ENCODE data around the gene WDR19. TPM values are rescaled to one million over a fixed set of nuclear protein-coding genes. Genes with fewer than 3 reads are reported as not detected.

The WDR19 gene
- total RNA-seq, 2 experiments from 2014 or later = 14.5 to 16.7 TPM

DNA sequence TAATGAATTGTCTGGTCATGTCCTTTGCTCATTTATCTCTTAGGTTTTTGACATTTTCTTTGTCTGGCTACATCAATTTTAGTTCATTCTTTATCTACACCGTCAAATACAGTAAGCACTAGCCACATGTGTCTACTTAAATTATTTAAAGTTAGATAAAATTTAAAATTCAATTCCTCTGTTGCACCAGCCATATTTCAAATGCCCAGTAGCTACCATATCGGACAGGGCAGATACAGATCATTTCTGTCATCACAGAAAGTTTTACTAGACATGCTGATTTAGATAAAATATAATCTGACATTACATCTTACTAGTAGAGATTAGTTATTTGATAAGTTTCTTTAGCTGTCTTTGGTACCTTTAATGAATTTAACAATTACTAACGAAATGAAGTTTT lies 61.1 kb downstream of the WDR19 start:
- Histone ChIP-seq H3K27ac (ENCODE audit: low read depth in 1 of 2, low read length in 2 of 2) (no peak overlapping the region), H3K4me3 (ENCODE audit: low read length) (no peak overlapping the region), H3K27me3 (ENCODE audit: control insufficient read depth in 1 of 2, insufficient read depth in 2 of 2, low read length in 2 of 2) (no peaks in the 10 kb centered on the region), H3K36me3 (ENCODE audit: insufficient read depth, low read length) (no peaks in the 10 kb centered on the region), H3K9me3 (ENCODE audit: control insufficient read depth in 1 of 2, insufficient read depth in 1 of 2, low read length in 2 of 2) (peaks cover 0 to 9% of the 10 kb centered on the region in 2 experiments), H3K4me1 (ENCODE audit: insufficient read depth, low read length) (no peaks in the 10 kb centered on the region)
- Mint-ChIP-seq H3K27me3 (no peaks in the 10 kb centered on the region), H3K4me1 (ENCODE audit: low read depth) (no peaks in the 10 kb centered on the region), H3K27ac (no peak overlapping the region), H3K4me3 (no peak overlapping the region), H3K9me3 (no peaks in the 10 kb centered on the region), H3K36me3 (ENCODE audit: low read depth) (peaks cover 27% of the 10 kb centered on the region)
- intact Hi-C loops (cut with DNase I, micrococcal nuclease) = no loop called here
- POLR2A ChIA-PET = no interaction called here
- CTCF ChIA-PET = no interaction called here
- TF ChIP-seq, protein P1, sequence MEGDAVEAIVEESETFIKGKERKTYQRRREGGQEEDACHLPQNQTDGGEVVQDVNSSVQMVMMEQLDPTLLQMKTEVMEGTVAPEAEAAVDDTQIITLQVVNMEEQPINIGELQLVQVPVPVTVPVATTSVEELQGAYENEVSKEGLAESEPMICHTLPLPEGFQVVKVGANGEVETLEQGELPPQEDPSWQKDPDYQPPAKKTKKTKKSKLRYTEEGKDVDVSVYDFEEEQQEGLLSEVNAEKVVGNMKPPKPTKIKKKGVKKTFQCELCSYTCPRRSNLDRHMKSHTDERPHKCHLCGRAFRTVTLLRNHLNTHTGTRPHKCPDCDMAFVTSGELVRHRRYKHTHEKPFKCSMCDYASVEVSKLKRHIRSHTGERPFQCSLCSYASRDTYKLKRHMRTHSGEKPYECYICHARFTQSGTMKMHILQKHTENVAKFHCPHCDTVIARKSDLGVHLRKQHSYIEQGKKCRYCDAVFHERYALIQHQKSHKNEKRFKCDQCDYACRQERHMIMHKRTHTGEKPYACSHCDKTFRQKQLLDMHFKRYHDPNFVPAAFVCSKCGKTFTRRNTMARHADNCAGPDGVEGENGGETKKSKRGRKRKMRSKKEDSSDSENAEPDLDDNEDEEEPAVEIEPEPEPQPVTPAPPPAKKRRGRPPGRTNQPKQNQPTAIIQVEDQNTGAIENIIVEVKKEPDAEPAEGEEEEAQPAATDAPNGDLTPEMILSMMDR (IDR thresholded peaks at IDR 0.05) = no peak
- no peak for ATAC-seq (ENCODE audit: poor library complexity)
- no peak for DNase-seq

DNA sequence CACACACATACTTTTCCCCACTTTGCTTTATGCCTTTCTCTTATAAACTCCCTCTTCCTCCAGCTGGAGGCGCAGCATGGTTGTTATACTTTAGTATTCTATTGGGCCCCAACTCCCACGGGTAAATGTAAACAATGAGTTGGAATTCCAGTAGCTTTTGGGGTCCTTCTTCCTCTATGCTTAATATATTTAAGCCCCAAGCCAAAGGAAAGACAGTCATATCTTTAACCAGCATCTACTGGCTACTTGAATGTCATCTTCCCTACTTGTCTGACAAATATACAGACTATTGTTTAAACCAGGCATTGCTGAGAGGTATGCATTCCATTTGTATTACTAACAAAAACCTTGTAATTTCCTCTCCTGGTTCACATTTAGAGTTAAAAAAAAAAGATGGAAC lies 72.9 kb downstream of the WDR19 start:
- Mint-ChIP-seq H3K27me3 (no peaks in the 10 kb centered on the region), H3K9me3 (no peaks in the 10 kb centered on the region), H3K4me1 (ENCODE audit: low read depth) (no peaks in the 10 kb centered on the region), H3K36me3 (ENCODE audit: low read depth) (peaks cover 17% of the 10 kb centered on the region), H3K27ac (no peak overlapping the region), H3K4me3 (no peak overlapping the region)
- no peak for DNase-seq
- Histone ChIP-seq H3K4me1 (ENCODE audit: insufficient read depth, low read length) (no peaks in the 10 kb centered on the region), H3K9me3 (ENCODE audit: control insufficient read depth in 1 of 2, insufficient read depth in 1 of 2, low read length in 2 of 2) (no peaks in the 10 kb centered on the region), H3K27me3 (ENCODE audit: control insufficient read depth in 1 of 2, insufficient read depth in 2 of 2, low read length in 2 of 2) (no peaks in the 10 kb centered on the region), H3K36me3 (ENCODE audit: insufficient read depth, low read length) (no peaks in the 10 kb centered on the region), H3K4me3 (ENCODE audit: low read length) (no peak overlapping the region), H3K27ac (ENCODE audit: low read depth in 1 of 2, low read length in 2 of 2) (no peak overlapping the region)
- intact Hi-C loops (cut with DNase I, micrococcal nuclease) = no loop called here
- TF ChIP-seq, protein P1 (IDR thresholded peaks at IDR 0.05) = no peak
- ChIA-PET POLR2A (no interaction called here), CTCF (no interaction called here)
- ATAC-seq (ENCODE audit: poor library complexity) = no peak

DNA sequence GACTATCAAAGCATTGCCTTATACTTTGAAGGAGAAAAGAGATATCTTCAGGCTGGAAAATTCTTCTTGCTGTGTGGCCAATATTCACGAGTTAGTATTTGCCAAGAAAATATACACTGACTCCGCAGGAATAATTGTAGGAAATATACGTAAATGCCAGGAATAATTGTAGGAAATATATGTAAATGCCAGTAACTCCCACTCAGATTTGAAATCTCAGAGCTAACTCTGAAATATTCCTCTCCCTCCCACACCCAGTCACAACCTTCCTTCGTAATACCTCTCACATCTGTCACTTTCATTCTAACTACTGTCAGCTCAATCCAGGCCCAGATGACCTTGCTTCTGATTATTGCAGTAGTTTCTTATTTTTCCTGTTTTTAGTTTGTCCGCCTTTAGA lies 73.5 kb downstream of the WDR19 start:
- POLR2A ChIA-PET = no interaction called here
- H3K27me3 ChIP-seq (ENCODE audit: control insufficient read depth in 1 of 2, insufficient read depth in 2 of 2, low read length in 2 of 2) = no peaks in the 10 kb centered on the region
- ATAC-seq (ENCODE audit: poor library complexity) = no peak
- Mint-ChIP-seq H3K4me3 (no peak overlapping the region), H3K9me3 (no peaks in the 10 kb centered on the region), H3K4me1 (ENCODE audit: low read depth) (no peaks in the 10 kb centered on the region), H3K27me3 (no peaks in the 10 kb centered on the region), H3K27ac (no peak overlapping the region), H3K36me3 (ENCODE audit: low read depth) (peaks cover 17% of the 10 kb centered on the region)
- no peaks in the 10 kb centered on the region for H3K9me3 ChIP-seq (ENCODE audit: control insufficient read depth in 1 of 2, insufficient read depth in 1 of 2, low read length in 2 of 2)
- no peak overlapping the region for H3K27ac ChIP-seq (ENCODE audit: low read depth in 1 of 2, low read length in 2 of 2)
- H3K36me3 ChIP-seq (ENCODE audit: insufficient read depth, low read length) = no peaks in the 10 kb centered on the region
- DNase-seq = no peak
- H3K4me1 ChIP-seq (ENCODE audit: insufficient read depth, low read length) = no peaks in the 10 kb centered on the region
- intact Hi-C loops (cut with DNase I, micrococcal nuclease) = no loop called here
- CTCF ChIA-PET = no interaction called here
- H3K4me3 ChIP-seq (ENCODE audit: low read length) = no peak overlapping the region
- TF ChIP-seq, protein P1 (IDR thresholded peaks at IDR 0.05) = no peak

Data from CD4-positive, alpha-beta T cell (primary cell).